ENCODE data around the gene NLN. TPM values are rescaled to one million over a fixed set of nuclear protein-coding genes. Genes with fewer than 3 reads are reported as not detected.

NLN gene
- total and polyA plus RNA-seq, 2 experiments from 2014 or later = 37.7 to 49.6 TPM

DNA sequence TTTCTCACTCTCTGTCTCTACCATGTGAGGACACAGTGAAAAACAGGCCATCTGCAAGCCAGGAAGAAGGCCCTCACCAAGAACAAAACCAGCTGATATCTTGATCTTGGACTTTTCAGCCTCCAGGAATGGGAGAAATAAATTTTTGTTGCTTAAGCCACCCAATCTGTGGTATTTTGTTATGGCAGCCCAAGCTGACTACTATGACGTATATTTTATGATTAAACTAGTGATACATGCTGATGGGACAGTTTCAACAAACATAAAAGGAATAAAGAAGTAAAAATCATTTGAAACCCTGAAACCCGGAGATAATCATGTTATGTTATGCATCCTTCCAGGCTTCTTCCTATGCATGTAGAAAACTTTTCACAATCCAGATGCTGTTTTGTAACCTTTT is 132.9 kb downstream of the NLN start:
- Histone ChIP-seq H2AFZ (peak overlapping the region; percentile 30; the same call in 1 of the 2 replicates), H4K20me1 (ENCODE audit: insufficient read depth) (no peaks in the 10 kb centered on the region), H3K79me2 (ENCODE audit: insufficient read depth) (no peaks in the 10 kb centered on the region), H3F3A (ENCODE audit: insufficient read depth) (peaks cover 11% of the 10 kb centered on the region; the same call in 1 of the 2 replicates), H3K27ac (peak overlapping the region; percentile 33), H3K27me3 (replicated peaks; ENCODE audit: insufficient read depth) (no peaks in the 10 kb centered on the region), H3K4me1 (ENCODE audit: insufficient read depth) (peaks cover 34% of the 10 kb centered on the region), H3K4me3 (no peak overlapping the region), H3K4me2 (ENCODE audit: unreplicated experiment) (no peak overlapping the region), H3K9me3 (ENCODE audit: low read depth) (no peaks in the 10 kb centered on the region), H3K9ac (no peak overlapping the region), H3K36me3 (ENCODE audit: low read depth) (no peaks in the 10 kb centered on the region), H3K9me2 (ENCODE audit: insufficient read depth) (no peaks in the 10 kb centered on the region)
- DNase-seq = peak; percentile 55
- in situ Hi-C loops (cut with MboI) = no loop called here
- WGBS, 2 experiments (ENCODE audit: low coverage in 1 of 2, low lambda C conversion rate in 2 of 2, missing lambda C conversion rate in 2 of 2) = 57 to 61% methylated on average over 2 of the region's 2 CpGs
- TF ChIP-seq EZH2phosphoT487 (IDR thresholded peaks at IDR 0.05; ENCODE audit: insufficient read depth, low read depth) (no peak), EZH2 (IDR thresholded peaks at IDR 0.05; ENCODE audit: insufficient read depth, poor library complexity, severe bottlenecking) (no peak)

DNA sequence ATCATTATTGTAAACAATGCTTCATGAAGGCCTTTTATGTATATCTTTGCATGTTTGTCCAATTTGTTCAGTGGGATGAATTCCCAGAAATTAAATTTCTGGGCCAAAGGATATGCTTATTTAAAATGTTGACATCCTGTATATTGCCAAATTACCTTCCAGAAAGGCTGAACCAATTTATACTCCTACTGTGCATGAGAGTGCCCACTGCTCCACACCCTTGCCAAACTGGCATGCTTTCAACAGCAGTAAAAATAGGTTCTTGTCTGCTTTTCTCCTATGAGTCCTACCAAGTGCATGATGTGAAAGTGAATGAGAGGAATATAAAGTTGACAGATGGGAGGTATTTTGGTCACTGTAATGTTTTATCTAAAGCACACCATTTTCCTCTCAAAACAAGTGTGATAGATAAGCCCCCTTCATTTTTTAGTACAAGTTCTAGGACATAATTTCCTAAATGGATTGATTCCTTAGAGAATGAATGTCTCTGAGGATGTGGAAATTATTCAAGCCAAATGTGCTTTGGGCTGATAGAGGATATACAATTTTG is 133.8 kb downstream of the NLN start:
- H3F3A ChIP-seq (ENCODE audit: insufficient read depth) = peaks cover 19% of the 10 kb centered on the region; the same call in 1 of the 2 replicates
- H3K4me3 ChIP-seq = no peak overlapping the region
- H3K4me1 ChIP-seq (ENCODE audit: insufficient read depth) = peaks cover 43% of the 10 kb centered on the region
- no peaks in the 10 kb centered on the region for H3K9me3 ChIP-seq (ENCODE audit: low read depth)
- H4K20me1 ChIP-seq (ENCODE audit: insufficient read depth) = no peaks in the 10 kb centered on the region
- TF ChIP-seq EZH2 (IDR thresholded peaks at IDR 0.05; ENCODE audit: insufficient read depth, poor library complexity, severe bottlenecking) = no peak
- TF ChIP-seq EZH2phosphoT487 (IDR thresholded peaks at IDR 0.05; ENCODE audit: insufficient read depth, low read depth) = no peak
- no peak for DNase-seq
- no peaks in the 10 kb centered on the region for H3K36me3 ChIP-seq (ENCODE audit: low read depth)
- H3K9ac ChIP-seq = no peak overlapping the region
- no peak overlapping the region for H3K27ac ChIP-seq
- H3K9me2 ChIP-seq (ENCODE audit: insufficient read depth) = no peaks in the 10 kb centered on the region
- in situ Hi-C loops (cut with MboI) = no loop called here
- no peak overlapping the region for H3K4me2 ChIP-seq (ENCODE audit: unreplicated experiment)
- no peaks in the 10 kb centered on the region for H3K79me2 ChIP-seq (ENCODE audit: insufficient read depth)
- no peak overlapping the region for H2AFZ ChIP-seq
- no peaks in the 10 kb centered on the region for H3K27me3 ChIP-seq (replicated peaks; ENCODE audit: insufficient read depth)

DNA sequence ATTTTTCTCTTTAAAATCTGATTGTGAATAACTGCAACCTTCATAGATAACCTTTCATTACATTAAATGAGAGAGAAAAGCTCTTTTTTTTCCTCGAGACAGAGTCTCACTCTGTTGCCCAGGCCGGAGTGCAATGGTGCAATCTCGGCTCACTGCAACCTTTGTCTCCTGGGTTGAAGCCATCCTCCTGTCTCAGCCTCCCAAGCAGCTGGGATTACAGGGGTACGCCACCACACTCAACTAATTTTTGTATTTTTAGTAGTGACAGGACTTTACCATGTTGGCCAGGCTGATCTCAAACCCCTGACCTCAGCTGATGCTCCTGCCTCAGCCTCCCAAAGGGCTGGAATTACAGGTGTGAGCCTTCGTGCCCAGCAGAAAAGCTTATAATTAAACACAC is 134.5 kb downstream of the NLN start:
- WGBS, 2 experiments (ENCODE audit: low coverage in 1 of 2, low lambda C conversion rate in 2 of 2, missing lambda C conversion rate in 2 of 2) = 79 to 80% methylated on average over 5 of the region's 5 CpGs
- Histone ChIP-seq H3K4me2 (ENCODE audit: unreplicated experiment) (no peak overlapping the region), H3K36me3 (ENCODE audit: low read depth) (no peaks in the 10 kb centered on the region), H3K27me3 (replicated peaks; ENCODE audit: insufficient read depth) (no peaks in the 10 kb centered on the region), H3K27ac (no peak overlapping the region), H2AFZ (no peak overlapping the region), H3K9ac (no peak overlapping the region), H3K9me2 (ENCODE audit: insufficient read depth) (no peaks in the 10 kb centered on the region), H4K20me1 (ENCODE audit: insufficient read depth) (no peaks in the 10 kb centered on the region), H3K79me2 (ENCODE audit: insufficient read depth) (no peaks in the 10 kb centered on the region), H3K9me3 (ENCODE audit: low read depth) (no peaks in the 10 kb centered on the region), H3K4me3 (no peak overlapping the region), H3K4me1 (ENCODE audit: insufficient read depth) (peaks cover 50% of the 10 kb centered on the region), H3F3A (ENCODE audit: insufficient read depth) (peaks cover 26% of the 10 kb centered on the region)
- in situ Hi-C loops (cut with MboI) = no loop called here
- TF ChIP-seq EZH2 (IDR thresholded peaks at IDR 0.05; ENCODE audit: insufficient read depth, poor library complexity, severe bottlenecking) (no peak), EZH2phosphoT487 (IDR thresholded peaks at IDR 0.05; ENCODE audit: insufficient read depth, low read depth) (no peak)
- no peak for DNase-seq

DNA sequence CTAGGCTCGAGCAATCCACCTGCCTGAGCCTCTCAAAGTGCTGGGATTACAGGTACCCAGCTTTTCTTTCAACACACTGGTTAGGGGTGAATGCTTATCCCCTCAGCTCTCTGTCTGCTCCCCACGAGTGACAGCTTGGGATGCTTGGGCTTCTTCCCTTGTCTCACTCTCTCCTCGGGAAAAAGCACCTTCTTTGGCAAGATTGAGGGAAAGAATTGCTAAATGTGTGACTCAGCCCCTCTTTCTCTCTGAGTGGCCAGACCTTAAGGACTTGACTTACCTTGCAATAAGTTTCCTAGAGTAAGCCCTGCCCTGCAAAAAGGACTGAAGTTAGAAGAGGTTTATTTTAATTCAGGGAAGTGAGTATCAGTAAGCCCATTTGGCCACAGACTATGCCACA is 136.3 kb downstream of the NLN start:
- H3K4me3 ChIP-seq = no peak overlapping the region
- peaks cover 40% of the 10 kb centered on the region for H3F3A ChIP-seq (ENCODE audit: insufficient read depth)
- no peak overlapping the region for H2AFZ ChIP-seq
- H3K9ac ChIP-seq = no peak overlapping the region
- H3K27ac ChIP-seq = no peak overlapping the region
- H3K4me2 ChIP-seq (ENCODE audit: unreplicated experiment) = no peak overlapping the region
- no peaks in the 10 kb centered on the region for H3K9me3 ChIP-seq (ENCODE audit: low read depth)
- H3K36me3 ChIP-seq (ENCODE audit: low read depth) = no peaks in the 10 kb centered on the region
- no peaks in the 10 kb centered on the region for H3K9me2 ChIP-seq (ENCODE audit: insufficient read depth)
- H3K79me2 ChIP-seq (ENCODE audit: insufficient read depth) = no peaks in the 10 kb centered on the region
- H3K27me3 ChIP-seq (replicated peaks; ENCODE audit: insufficient read depth) = no peaks in the 10 kb centered on the region
- in situ Hi-C loops (cut with MboI) = no loop called here
- peak; percentile 68 for DNase-seq
- no peak for TF ChIP-seq EZH2phosphoT487 (IDR thresholded peaks at IDR 0.05; ENCODE audit: insufficient read depth, low read depth)
- TF ChIP-seq EZH2 (IDR thresholded peaks at IDR 0.05; ENCODE audit: insufficient read depth, poor library complexity, severe bottlenecking) = no peak
- peaks cover 64% of the 10 kb centered on the region for H3K4me1 ChIP-seq (ENCODE audit: insufficient read depth)
- WGBS, 2 experiments (ENCODE audit: low coverage in 1 of 2, low lambda C conversion rate in 2 of 2, missing lambda C conversion rate in 2 of 2) = 49 to 56% methylated on average over 3 of the region's 3 CpGs
- H4K20me1 ChIP-seq (ENCODE audit: insufficient read depth) = no peaks in the 10 kb centered on the region

DNA sequence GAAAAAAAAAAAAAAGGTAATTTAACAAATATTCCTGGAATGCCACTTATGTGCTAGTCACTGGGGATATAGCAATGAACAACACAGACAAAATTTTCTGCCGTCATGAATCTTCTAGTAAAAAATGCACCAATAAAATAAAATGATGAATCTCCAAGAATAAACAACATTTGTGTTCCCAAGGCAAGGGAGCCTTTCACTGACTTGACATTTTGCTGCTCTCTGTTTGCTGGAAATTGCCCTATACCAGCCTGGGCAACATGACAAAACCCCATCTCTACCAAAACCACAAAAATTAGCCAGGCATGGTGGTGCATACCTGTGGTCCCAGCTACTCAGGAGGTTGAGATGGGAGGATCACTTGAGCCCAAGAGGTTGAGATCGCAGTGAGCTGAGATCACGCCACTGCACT is 139.8 kb downstream of the NLN start:
- Histone ChIP-seq H3K4me3 (no peak overlapping the region), H3K36me3 (ENCODE audit: low read depth) (no peaks in the 10 kb centered on the region), H2AFZ (no peak overlapping the region), H3K4me1 (ENCODE audit: insufficient read depth) (peaks cover 51% of the 10 kb centered on the region), H3K9ac (peak overlapping the region; percentile 37; the same call in 1 of the 2 replicates), H3K9me2 (ENCODE audit: insufficient read depth) (no peaks in the 10 kb centered on the region), H3K27ac (peak overlapping the region; percentile 91), H3K79me2 (ENCODE audit: insufficient read depth) (no peaks in the 10 kb centered on the region; the same call in 1 of the 2 replicates), H3K9me3 (ENCODE audit: low read depth) (no peaks in the 10 kb centered on the region), H3K27me3 (replicated peaks; ENCODE audit: insufficient read depth) (no peaks in the 10 kb centered on the region), H3K4me2 (ENCODE audit: unreplicated experiment) (peak overlapping the region; percentile 53), H3F3A (ENCODE audit: insufficient read depth) (peaks cover 34% of the 10 kb centered on the region), H4K20me1 (ENCODE audit: insufficient read depth) (no peaks in the 10 kb centered on the region)
- 1 to 2% methylated on average over 3 of the region's 3 CpGs for WGBS, 2 experiments (ENCODE audit: low coverage in 1 of 2, low lambda C conversion rate in 2 of 2, missing lambda C conversion rate in 2 of 2)
- TF ChIP-seq EZH2phosphoT487 (IDR thresholded peaks at IDR 0.05; ENCODE audit: insufficient read depth, low read depth) (peak; percentile 88), EZH2 (IDR thresholded peaks at IDR 0.05; ENCODE audit: insufficient read depth, poor library complexity, severe bottlenecking) (no peak)
- DNase-seq = peak; percentile 95
- in situ Hi-C loops (cut with MboI) = no loop called here

All from GM23248 (cell line).